Thoracic aorta (tissue), 2 donors: ENCODE data around the gene XDH. TPM values are rescaled to one million over a fixed set of nuclear protein-coding genes. Genes with fewer than 3 reads are reported as not detected.

Experiments used
- ATAC-seq: fragments of 150-250 bp; one replicate; pipeline ENCODE4 v1.8.0; 2017; ENCODE audit warnings: low read depth; ENCODE audit not compliant: insufficient number of reproducible peaks, low FRiP score
- DNase-seq: peaks from one replicate; pipeline ENCODE4 v3.0.0-alpha.2; 2020; ENCODE audit warnings: low spot score
- H3K27ac ChIP-seq, 2 donors: fragments of 200-600 bp; sonication (generic); 1 replicate in 1 of 2; 2 replicates in 1 of 2; pipeline ENCODE4 v1.5.1; 2016; ENCODE audit warnings: mild to moderate bottlenecking in 2 of 2, moderate library complexity in 2 of 2
- H3K27me3 ChIP-seq: fragments of 200-600 bp; sonication (generic); replicated peaks from 2 replicates; pipeline ENCODE4 v1.6.0; 2016; ENCODE audit warnings: mild to moderate bottlenecking; ENCODE audit not compliant: insufficient read depth
- H3K36me3 ChIP-seq: fragments of 200-600 bp; sonication (generic); one replicate; pipeline ENCODE4 v1.5.1; 2016
- H3K4me1 ChIP-seq, 2 donors: fragments of 200-600 bp; sonication (generic); 1 replicate in 1 of 2; 2 replicates in 1 of 2; pipeline versions ENCODE4 v1.5.1 to v1.6.0; 2016; ENCODE audit warnings: low read depth in 2 of 2, mild to moderate bottlenecking in 1 of 2; ENCODE audit not compliant: control insufficient read depth in 1 of 2
- H3K4me3 ChIP-seq: fragments of 200-600 bp; sonication (generic); 2 replicates; pipeline ENCODE4 v1.5.1; 2016; ENCODE audit warnings: mild to moderate bottlenecking
- H3K9me3 ChIP-seq: fragments of 200-600 bp; sonication (generic); 2 replicates; pipeline ENCODE4 v1.5.1; 2016
- CTCF ChIP-seq: fragments of 200-600 bp; sonication (generic); IDR thresholded peaks from one replicate; pipeline ENCODE4 v1.5.1; 2019; ENCODE audit warnings: antibody characterized with exemption
- total RNA-seq, 2 donors: library from RNA; depleted of rRNA; stranded (reverse); fragments of >200 nt; gene quantifications; one replicate each; pipeline versions ENCODE4 v1.1.0 to v1.2.3, GENCODE V29; 2016

The XDH gene
- total RNA-seq, 2 donors from 2014 or later: not detected

DNA sequence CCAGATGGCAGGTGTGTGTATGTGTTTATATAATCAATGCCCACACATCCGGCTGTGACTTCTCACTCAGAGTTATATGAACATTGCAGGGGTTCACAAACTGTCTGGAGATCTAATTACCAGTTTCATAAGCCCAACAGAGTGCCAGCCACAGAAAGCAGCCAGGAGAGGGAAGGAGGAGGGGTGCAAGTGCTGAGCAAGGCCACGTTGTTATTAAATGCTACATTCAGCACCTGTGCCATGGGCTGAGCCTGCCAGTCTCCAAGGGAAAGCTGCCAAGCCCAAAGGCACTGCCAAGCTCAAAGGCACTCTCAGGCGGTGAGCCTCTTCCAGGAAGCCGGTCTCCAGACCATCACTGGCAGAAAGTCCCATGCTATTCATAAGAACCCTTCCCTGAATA is 17.4 kb downstream of the XDH start:
- DNase-seq (no peak), ATAC-seq (no peak)
- no peak for TF ChIP-seq CTCF
- Histone ChIP-seq H3K9me3 (no peaks in the 10 kb centered on the region), H3K27me3 (no peaks in the 10 kb centered on the region), H3K36me3 (no peaks in the 10 kb centered on the region), H3K27ac (no peak overlapping the region), H3K4me1 (no peaks in the 10 kb centered on the region), H3K4me3 (no peak overlapping the region)

GRCh38 chr2:31390324-31390723 is 24.2 kb downstream of the XDH start:
- H3K4me3 ChIP-seq: no peak overlapping the region
- no peak for TF ChIP-seq CTCF
- no peaks in the 10 kb centered on the region for H3K9me3 ChIP-seq
- ATAC-seq (no peak), DNase-seq (no peak)
- H3K27me3 ChIP-seq: no peaks in the 10 kb centered on the region
- H3K36me3 ChIP-seq: no peaks in the 10 kb centered on the region
- no peak overlapping the region for H3K27ac ChIP-seq
- H3K4me1 ChIP-seq: no peaks in the 10 kb centered on the region

GRCh38 chr2:31388736-31389135 is 25.8 kb downstream of the XDH start:
- DNase-seq: no peak
- Histone ChIP-seq H3K9me3 (no peaks in the 10 kb centered on the region), H3K36me3 (no peaks in the 10 kb centered on the region), H3K4me3 (no peak overlapping the region), H3K4me1 (peaks cover 0 to 3% of the 10 kb centered on the region in 2 donors), H3K27me3 (no peaks in the 10 kb centered on the region), H3K27ac (no peak overlapping the region)
- no peak for ATAC-seq
- no peak for TF ChIP-seq CTCF

DNA sequence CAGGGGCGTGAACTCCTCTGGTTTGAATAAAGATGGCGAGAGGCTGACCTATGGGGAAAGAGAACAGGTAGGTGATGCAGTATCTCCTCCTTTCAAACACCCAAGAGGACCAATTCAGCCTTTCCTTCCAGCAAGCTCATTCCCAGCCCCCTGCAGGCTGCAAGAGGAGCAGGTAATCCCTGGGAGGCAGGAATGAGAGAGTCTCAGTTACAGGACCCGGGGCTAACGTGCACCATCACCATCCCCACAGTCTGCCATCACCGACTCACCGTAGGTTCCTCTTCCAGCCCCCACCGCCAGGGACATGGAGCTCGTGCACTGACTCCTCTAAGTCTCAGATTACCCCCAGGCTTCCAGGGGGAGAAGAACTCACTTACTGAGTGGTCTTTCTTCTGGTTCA is 26.7 kb downstream of the XDH start:
- ATAC-seq (no peak), DNase-seq (no peak)
- Histone ChIP-seq H3K4me1 (peaks cover 0 to 3% of the 10 kb centered on the region in 2 donors), H3K27me3 (no peaks in the 10 kb centered on the region), H3K27ac (no peak overlapping the region), H3K36me3 (no peaks in the 10 kb centered on the region), H3K4me3 (no peak overlapping the region), H3K9me3 (no peaks in the 10 kb centered on the region)
- no peak for TF ChIP-seq CTCF

DNA sequence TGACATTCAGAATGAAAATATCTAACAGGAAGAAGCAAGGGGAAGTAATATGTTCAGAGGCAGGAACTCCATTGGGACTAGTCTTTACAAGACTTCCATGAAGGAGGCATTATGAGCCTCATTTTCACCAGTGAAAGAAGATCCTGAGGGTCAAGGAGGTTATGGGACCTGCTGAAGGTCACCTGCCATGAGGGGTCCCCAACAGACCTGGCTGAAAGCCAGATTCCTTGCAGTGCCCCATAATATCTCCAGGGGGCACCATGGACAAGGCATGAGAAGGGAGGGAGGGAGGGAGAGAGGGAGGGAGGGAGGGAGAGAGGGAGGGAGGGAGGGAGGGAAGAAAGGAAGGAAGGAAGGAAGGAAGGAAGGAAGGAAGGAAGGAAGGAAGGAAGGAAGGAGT is 27.9 kb downstream of the XDH start:
- Histone ChIP-seq H3K4me1 (peaks cover 0 to 3% of the 10 kb centered on the region in 2 donors), H3K27ac (no peak overlapping the region), H3K27me3 (no peaks in the 10 kb centered on the region), H3K9me3 (no peaks in the 10 kb centered on the region), H3K36me3 (no peaks in the 10 kb centered on the region), H3K4me3 (no peak overlapping the region)
- TF ChIP-seq CTCF: no peak
- ATAC-seq (no peak), DNase-seq (no peak)
